DLD1 (cell line): ENCODE results near the gene KLF1.

ENCODE experiments used
- in situ Hi-C: cut with HindIII; loops from 2 replicates; pipeline ENCODE4 v1.10.0; 2017; ENCODE audit warnings: low sequenced_read_pairs

The KLF1 gene

GRCh38 chr19:12838886-12839756, 47.9 kb downstream of the KLF1 start:
- in situ Hi-C loops, result no loop called here

- in situ Hi-C loops, result no loop called here
Observed at GRCh38 chr19:12838182-12838885, 48.7 kb downstream of the KLF1 start, which contains the start of gene MAST1. Gene MAST1 (plus strand): TSS chr19:12838515. CDS start chr19:12838573, 58 bp downstream.

- in situ Hi-C loops, result no loop called here
Observed at GRCh38 chr19:12837225-12837624, 49.8 kb downstream of the KLF1 start.

GRCh38 chr19:12836529-12836863, 50.5 kb downstream of the KLF1 start:
- in situ Hi-C loops, result no loop called here

- in situ Hi-C loops, result no loop called here
Observed at GRCh38 chr19:12834976-12835757, 51.8 kb downstream of the KLF1 start.

- in situ Hi-C loops, result no loop called here
Observed at GRCh38 chr19:12834566-12834943, 52.4 kb downstream of the KLF1 start, which contains the start of gene RTBDN. Gene RTBDN (minus strand): TSS chr19:12834579. CDS start chr19:12829979, 4,600 bp downstream.
